G401 (cell line): ENCODE measurements around the gene TGFBR1. TPM values are rescaled to one million over a fixed set of nuclear protein-coding genes. Genes with fewer than 3 reads are reported as not detected.

Source experiments
- DNase-seq: peaks from one replicate; pipeline ENCODE4 v3.0.0-alpha.2; 2015; ENCODE audit warnings: low spot score
- in situ Hi-C: cut with HindIII; loops from 2 replicates; pipeline ENCODE4 v1.10.0; 2016; ENCODE audit warnings: low sequenced_read_pairs, mixed read lengths
- total RNA-seq: library from RNA; depleted of rRNA; stranded (reverse); fragments of >200 nt; shearing (Covaris generic); gene quantifications from 2 replicates; pipeline ENCODE4 v1.2.3, GENCODE V29; 2014

The TGFBR1 gene
- total RNA-seq, 1 experiment from 2014 or later = 16.9 TPM

- in situ Hi-C loops = no loop called here
- no peak for DNase-seq
These were observed 21.4 kb downstream of the TGFBR1 start for GRCh38 chr9:99126312-99126711.

- in situ Hi-C loops = no loop called here
- DNase-seq = no peak
These were observed 22.6 kb downstream of the TGFBR1 start for GRCh38 chr9:99127356-99128132.

GRCh38 chr9:99128133-99128406 is 23.2 kb downstream of the TGFBR1 start:
- DNase-seq = no peak
- in situ Hi-C loops = no loop called here

- DNase-seq = no peak
- in situ Hi-C loops = no loop called here
These were observed 24.2 kb downstream of the TGFBR1 start for GRCh38 chr9:99129091-99129490.

GRCh38 chr9:99130069-99130468 is 25.2 kb downstream of the TGFBR1 start:
- in situ Hi-C loops = no loop called here
- peak; percentile 66 for DNase-seq

- in situ Hi-C loops = no loop called here
- DNase-seq = no peak
These were observed 28.2 kb downstream of the TGFBR1 start for GRCh38 chr9:99133145-99133544.

GRCh38 chr9:99134893-99135341 is 30.0 kb downstream of the TGFBR1 start:
- in situ Hi-C loops = no loop called here
- DNase-seq = peak; percentile 84

- in situ Hi-C loops = no loop called here
- DNase-seq = no peak
These were observed 30.5 kb downstream of the TGFBR1 start for GRCh38 chr9:99135456-99135855.

- DNase-seq = no peak
- in situ Hi-C loops = no loop called here
These were observed 32.3 kb downstream of the TGFBR1 start for GRCh38 chr9:99137225-99137624.

- in situ Hi-C loops = no loop called here
- DNase-seq = no peak
These were observed 33.0 kb downstream of the TGFBR1 start for GRCh38 chr9:99137891-99138290.

GRCh38 chr9:99138424-99139284 is 33.7 kb downstream of the TGFBR1 start:
- in situ Hi-C loops = no loop called here
- no peak for DNase-seq

GRCh38 chr9:99139868-99140267 is 35.0 kb downstream of the TGFBR1 start:
- in situ Hi-C loops = no loop called here

GRCh38 chr9:99140685-99141314 is 35.9 kb downstream of the TGFBR1 start:
- in situ Hi-C loops = no loop called here
- peak; percentile 54 for DNase-seq

More at GRCh38 chr9:99139868-99140267, 35.0 kb downstream of the TGFBR1 start:
- no peak for DNase-seq

GRCh38 chr9:99141849-99142248 is 36.9 kb downstream of the TGFBR1 start:
- in situ Hi-C loops = no loop called here
- no peak for DNase-seq

GRCh38 chr9:99142275-99142674 is 37.4 kb downstream of the TGFBR1 start:
- DNase-seq = no peak
- in situ Hi-C loops = no loop called here

GRCh38 chr9:99143655-99144054 is 38.7 kb downstream of the TGFBR1 start:
- DNase-seq = no peak
- in situ Hi-C loops = no loop called here

GRCh38 chr9:99144966-99145365 is 40.1 kb downstream of the TGFBR1 start:
- DNase-seq = no peak
- in situ Hi-C loops = no loop called here

- in situ Hi-C loops = no loop called here
- DNase-seq = no peak
These were observed 41.7 kb downstream of the TGFBR1 start for GRCh38 chr9:99146574-99146973.

- in situ Hi-C loops = no loop called here
- no peak for DNase-seq
These were observed 42.3 kb downstream of the TGFBR1 start for GRCh38 chr9:99147177-99147576.
